Right lobe of liver (tissue), 4 donors: ENCODE data around the gene NFIA.

Source experiments
- POLR2A ChIP-seq: fragments of 450-650 bp; IDR thresholded peaks from one replicate; pipeline ENCODE4 v1.6.1; 2017; ENCODE audit warnings: antibody characterized with exemption, mild to moderate bottlenecking
- TF ChIP-seq, protein P1 (sequence below), 4 donors: fragments of 200-600 bp in 3 of 4; fragments of 450-650 bp in 1 of 4; IDR thresholded peaks; one replicate each; pipeline versions ENCODE4 v1.5.1 to v1.8.0; 2016 to 2022; ENCODE audit warnings: antibody characterized with exemption in 4 of 4, mild to moderate bottlenecking in 2 of 4
- donor health status: DM: no; HTN: no; CAD: no.
- donor health status: DM: no; HTN: no; CAD: no.
- donor health status: DM: no; HTN: yes; CAD: no.

GRCh38 chr1:61182480-61182879 lies 100.1 kb downstream of the NFIA start:
- TF ChIP-seq, protein P1, sequence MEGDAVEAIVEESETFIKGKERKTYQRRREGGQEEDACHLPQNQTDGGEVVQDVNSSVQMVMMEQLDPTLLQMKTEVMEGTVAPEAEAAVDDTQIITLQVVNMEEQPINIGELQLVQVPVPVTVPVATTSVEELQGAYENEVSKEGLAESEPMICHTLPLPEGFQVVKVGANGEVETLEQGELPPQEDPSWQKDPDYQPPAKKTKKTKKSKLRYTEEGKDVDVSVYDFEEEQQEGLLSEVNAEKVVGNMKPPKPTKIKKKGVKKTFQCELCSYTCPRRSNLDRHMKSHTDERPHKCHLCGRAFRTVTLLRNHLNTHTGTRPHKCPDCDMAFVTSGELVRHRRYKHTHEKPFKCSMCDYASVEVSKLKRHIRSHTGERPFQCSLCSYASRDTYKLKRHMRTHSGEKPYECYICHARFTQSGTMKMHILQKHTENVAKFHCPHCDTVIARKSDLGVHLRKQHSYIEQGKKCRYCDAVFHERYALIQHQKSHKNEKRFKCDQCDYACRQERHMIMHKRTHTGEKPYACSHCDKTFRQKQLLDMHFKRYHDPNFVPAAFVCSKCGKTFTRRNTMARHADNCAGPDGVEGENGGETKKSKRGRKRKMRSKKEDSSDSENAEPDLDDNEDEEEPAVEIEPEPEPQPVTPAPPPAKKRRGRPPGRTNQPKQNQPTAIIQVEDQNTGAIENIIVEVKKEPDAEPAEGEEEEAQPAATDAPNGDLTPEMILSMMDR (IDR thresholded peaks at IDR 0.05), result no peak
- TF ChIP-seq POLR2A, result no peak
